HG03558 (cell line): ENCODE data around the gene INTS7.

Experiments used
- ATAC-seq: cut with Tn5 transposase; IDR thresholded peaks from one replicate; pipeline ENCODE4 v1.9.1; 2021; ENCODE audit warnings: moderate number of reproducible peaks; ENCODE audit not compliant: unreplicated experiment; ENCODE audit errors: extremely low read depth

INTS7 gene

DNA sequence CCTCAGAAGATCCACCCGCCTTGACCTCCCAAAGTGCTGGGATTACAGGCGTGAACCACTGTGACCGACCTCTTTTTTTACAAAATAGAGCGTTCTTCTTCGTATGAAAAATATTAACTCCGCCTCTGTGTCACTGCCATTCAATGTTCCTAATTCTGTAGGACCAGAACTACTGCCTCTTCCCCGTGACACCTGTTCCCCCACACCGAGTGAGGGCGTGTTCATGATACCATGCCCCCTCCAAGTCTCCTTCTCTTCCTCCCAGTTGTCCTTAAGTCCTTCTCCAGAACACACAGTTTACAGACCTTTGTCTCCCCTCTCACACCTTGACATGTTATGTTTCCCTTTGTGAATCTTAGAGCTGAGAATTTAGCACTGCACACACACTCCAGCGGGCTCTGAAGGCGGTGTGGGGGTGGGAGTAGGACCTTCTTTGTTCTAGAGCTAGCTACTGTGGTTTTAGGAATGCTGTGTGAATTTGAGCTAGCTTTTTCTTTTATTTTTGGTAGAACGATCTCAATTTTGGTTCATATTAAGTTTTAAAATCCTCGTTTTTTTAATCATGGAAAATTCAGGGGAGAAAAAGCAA is 122.4 kb downstream of the INTS7 start:
- no peak for ATAC-seq

- ATAC-seq: no peak
These were observed 123.3 kb downstream of the INTS7 start for GRCh38 chr1:211912038-211912437.

GRCh38 chr1:211910913-211911485 is 124.4 kb downstream of the INTS7 start:
- ATAC-seq: no peak

- ATAC-seq: no peak
These were observed 125.1 kb downstream of the INTS7 start for GRCh38 chr1:211910113-211910884.

DNA sequence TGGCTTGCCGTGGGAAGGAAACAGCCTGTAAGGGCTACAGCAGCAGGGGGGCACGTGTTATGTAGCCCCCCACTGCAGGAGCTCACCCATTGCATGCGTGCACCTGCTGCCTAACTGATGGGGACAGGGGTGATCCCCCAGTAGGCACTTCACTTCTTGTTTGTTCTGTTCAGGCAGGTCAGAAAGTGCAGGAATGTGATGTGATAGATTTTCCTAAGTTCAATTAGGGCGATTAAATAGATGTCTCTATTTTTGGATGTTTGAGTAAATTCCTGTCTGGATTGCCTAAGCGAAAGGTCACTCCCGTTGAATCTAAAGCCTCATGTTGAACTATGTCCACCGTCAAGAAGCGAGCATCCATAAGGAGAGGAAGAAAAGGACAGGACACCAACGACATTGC is 126.0 kb downstream of the INTS7 start:
- no peak for ATAC-seq

- ATAC-seq: no peak
These were observed 126.4 kb downstream of the INTS7 start for GRCh38 chr1:211908951-211909350.

DNA sequence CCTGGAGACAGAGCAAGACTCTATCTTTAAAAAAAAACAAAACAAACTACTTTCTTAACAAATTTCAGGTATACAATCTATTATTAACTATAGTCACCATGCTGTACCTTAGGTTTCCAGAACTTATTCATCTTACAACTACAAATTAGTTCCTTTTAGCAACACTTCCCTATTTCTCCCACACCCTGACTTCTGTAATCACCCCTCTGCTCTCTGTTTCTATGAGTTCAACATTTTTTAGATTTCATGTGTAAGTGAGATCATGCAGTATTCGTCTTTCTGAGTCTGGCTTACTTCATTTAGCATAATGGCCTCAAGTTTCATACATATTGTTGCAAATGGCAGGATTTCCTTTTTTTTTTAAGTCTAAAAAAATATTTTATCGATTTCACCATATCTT is 126.9 kb downstream of the INTS7 start:
- peak; percentile 56 for ATAC-seq

DNA sequence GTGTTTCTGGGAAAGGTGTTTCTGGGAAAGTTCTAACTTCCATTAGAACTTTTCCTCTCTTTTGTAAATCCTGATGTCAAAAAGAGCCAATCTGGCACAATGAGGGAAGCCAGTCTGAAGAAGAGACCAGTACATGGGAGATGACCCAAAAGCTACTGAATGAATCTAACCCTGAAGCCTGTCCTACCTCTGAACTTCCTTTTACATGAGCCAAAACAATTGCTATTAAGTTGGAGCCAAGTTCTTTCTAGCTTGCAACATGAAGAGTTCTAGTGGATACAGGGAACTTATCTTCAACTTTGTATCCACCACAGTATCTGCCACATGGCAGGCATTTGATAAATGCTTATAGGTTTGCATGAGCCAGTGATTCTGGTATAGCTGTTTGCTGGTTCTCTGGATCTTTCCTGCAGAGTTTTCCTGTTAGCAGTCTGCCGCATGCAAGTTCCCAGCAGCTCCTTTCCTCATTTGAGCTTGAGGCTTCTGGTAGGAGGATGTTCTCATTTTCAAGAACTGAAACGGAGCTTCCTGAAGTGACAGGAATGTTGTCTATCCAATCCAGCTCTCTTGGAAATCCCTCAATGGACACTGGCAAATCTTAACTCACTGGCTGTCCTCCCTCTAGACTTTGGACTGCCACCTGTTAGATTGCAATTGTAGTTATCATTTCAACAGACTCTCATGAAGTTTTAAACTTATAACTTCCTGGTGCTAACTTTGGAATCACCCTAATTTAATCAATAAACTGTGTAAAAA is 131.7 kb downstream of the INTS7 start:
- no peak for ATAC-seq

GRCh38 chr1:211902624-211903291 is 132.6 kb downstream of the INTS7 start:
- no peak for ATAC-seq

DNA sequence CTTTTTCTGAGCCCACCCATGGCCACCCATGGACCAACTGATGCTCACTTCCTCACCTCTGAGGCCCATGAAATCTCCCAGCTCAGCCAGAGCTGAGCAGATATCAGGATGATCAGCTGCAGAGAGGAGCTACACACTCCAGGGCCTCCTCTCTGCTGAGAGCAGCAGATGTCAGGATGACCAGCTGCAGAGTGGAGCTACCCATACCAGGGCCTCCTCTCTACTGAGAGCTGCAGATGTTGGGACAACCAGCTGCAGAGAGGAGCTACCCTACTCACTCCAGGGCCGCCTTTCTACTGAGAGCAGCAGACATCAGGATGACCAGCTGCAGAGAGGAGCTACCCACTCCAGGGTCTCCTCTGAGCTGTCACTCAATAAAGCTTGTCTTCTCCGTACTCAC is 133.4 kb downstream of the INTS7 start:
- ATAC-seq: no peak

GRCh38 chr1:211900441-211900840 is 134.9 kb downstream of the INTS7 start:
- no peak for ATAC-seq

DNA sequence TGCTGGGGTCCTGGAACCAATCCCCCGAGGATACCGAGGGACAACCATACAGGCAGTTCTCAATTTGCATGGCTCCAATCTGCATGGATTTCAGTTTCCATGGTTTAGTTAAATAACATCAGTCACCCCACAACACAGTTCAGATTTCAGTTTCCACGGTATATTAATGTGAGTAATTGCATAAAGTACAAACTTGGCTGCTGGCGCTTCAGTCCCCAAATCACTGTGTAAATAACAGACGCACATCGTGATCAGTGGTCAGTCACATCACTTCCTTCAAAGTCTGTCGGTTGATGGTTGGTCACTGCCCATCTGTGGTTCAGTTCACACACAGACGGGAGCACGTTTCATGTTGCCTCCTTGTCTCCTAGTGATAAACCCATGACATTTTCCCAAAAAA is 138.4 kb downstream of the INTS7 start:
- no peak for ATAC-seq

GRCh38 chr1:211895126-211895759 is 140.1 kb downstream of the INTS7 start:
- no peak for ATAC-seq

DNA sequence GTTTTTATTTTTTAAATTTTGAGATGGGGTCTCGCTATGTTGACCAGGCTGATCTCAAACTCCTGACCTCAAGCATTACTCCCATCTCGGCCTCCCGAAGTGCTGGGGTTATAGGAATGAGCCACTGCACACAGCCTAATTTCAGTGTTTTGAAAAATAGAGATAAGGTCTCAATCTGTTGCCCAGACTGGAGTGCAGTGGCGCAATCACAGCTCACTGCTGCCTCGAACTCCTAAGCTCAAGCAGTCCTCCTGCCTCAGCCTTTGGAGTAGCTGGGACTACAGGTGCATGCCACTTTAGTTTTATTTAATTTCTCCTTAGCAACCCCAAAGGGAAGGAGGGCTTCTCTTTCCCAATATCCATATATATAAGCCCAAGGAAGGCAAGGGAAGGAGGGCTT is 141.0 kb downstream of the INTS7 start:
- no peak for ATAC-seq

DNA sequence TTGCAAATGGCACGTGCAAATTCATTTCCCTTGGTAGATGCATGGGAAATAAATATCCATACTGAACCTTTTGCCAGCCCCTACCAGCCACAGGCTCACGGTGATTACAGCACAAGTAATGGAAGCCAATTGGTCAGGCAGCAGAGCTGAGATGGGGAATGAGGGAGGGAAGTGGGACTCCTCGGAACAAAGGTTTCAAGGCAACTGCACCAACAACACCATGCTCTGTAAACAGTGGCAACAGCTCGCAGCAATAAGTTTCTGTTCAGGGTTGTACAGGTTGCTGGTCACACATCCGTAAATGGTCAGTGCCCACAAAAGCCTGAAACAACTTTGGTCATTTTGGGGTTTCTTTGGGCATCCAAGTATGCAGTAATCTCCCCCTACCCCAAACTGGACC is 142.1 kb downstream of the INTS7 start:
- ATAC-seq: no peak

GRCh38 chr1:211892577-211892976 is 142.8 kb downstream of the INTS7 start:
- ATAC-seq: no peak

- ATAC-seq: no peak
These were observed 143.6 kb downstream of the INTS7 start for GRCh38 chr1:211891708-211892107.
